SK-N-SH treated with all-trans-retinoic acid at 6 μM for 48 hours (cell line): ENCODE data around the gene TDRKH.

Source experiments
- ATAC-seq: fragments of 200-7000 bp; cut with Tn5 transposase; 3 replicates; pipeline ENCODE4 v1.9.1; 2020; ENCODE audit warnings: mild to moderate bottlenecking, moderate library complexity
- ARNTL ChIP-seq: fragments of 450-650 bp; formaldehyde crosslinking; IDR thresholded peaks from 2 replicates; pipeline ENCODE4 v1.5.0; 2020; ENCODE audit warnings: low read depth, mild to moderate bottlenecking, moderate library complexity, borderline replicate concordance
- BACH2 ChIP-seq: fragments of 250-450 bp; sonication (Bioruptor Pico); IDR thresholded peaks from 2 replicates; pipeline ENCODE4 v1.9.0; 2021; ENCODE audit warnings: mild to moderate bottlenecking, borderline replicate concordance
- CREB5 ChIP-seq: fragments of 250-450 bp; sonication (Bioruptor Pico); IDR thresholded peaks from 2 replicates; pipeline ENCODE4 v1.5.1; 2020; ENCODE audit warnings: low read depth, mild to moderate bottlenecking, moderate library complexity
- CSDC2 ChIP-seq: fragments of 250-450 bp; sonication (Bioruptor Pico); IDR thresholded peaks from 2 replicates; pipeline ENCODE4 v1.5.0; 2020; ENCODE audit warnings: mild to moderate bottlenecking, moderate library complexity
- CSRNP3 ChIP-seq: fragments of 250-450 bp; sonication (Bioruptor Pico); IDR thresholded peaks from 2 replicates; pipeline ENCODE4 v1.5.1; 2021; ENCODE audit warnings: mild to moderate bottlenecking, moderate library complexity
- GLIS3 ChIP-seq: fragments of 250-450 bp; sonication (Bioruptor Pico); IDR thresholded peaks from 2 replicates; pipeline ENCODE4 v1.5.0; 2020; ENCODE audit warnings: mild to moderate bottlenecking, moderate library complexity
- ISL1 ChIP-seq: fragments of 250-450 bp; sonication (Bioruptor Pico); IDR thresholded peaks from 2 replicates; pipeline ENCODE4 v2.1.2; 2022; ENCODE audit warnings: mild to moderate bottlenecking, moderate library complexity
- OSR1 ChIP-seq: fragments of 250-450 bp; sonication (Bioruptor Pico); IDR thresholded peaks from 2 replicates; pipeline ENCODE4 v1.8.0; 2022; ENCODE audit warnings: moderate library complexity, mild to moderate bottlenecking, inconsistent platforms
- PATZ1 ChIP-seq: fragments of 250-450 bp; sonication (Bioruptor Pico); IDR thresholded peaks from 2 replicates; pipeline ENCODE4 v1.8.0; 2020; ENCODE audit warnings: mild to moderate bottlenecking, moderate library complexity, borderline replicate concordance
- POU6F1 ChIP-seq: fragments of 250-450 bp; sonication (Bioruptor Pico); IDR thresholded peaks from 2 replicates; pipeline ENCODE4 v1.8.0; 2021; ENCODE audit warnings: low read depth, mild to moderate bottlenecking, moderate library complexity, borderline replicate concordance
- PPARA ChIP-seq: fragments of 250-450 bp; sonication (Bioruptor Pico); IDR thresholded peaks from 2 replicates; pipeline ENCODE4 v1.5.0; 2020; ENCODE audit warnings: mild to moderate bottlenecking, borderline replicate concordance
- RARB ChIP-seq: fragments of 250-450 bp; sonication (Bioruptor Pico); IDR thresholded peaks from 2 replicates; pipeline ENCODE4 v1.8.0; 2021; ENCODE audit warnings: mild to moderate bottlenecking, moderate library complexity
- SNAI2 ChIP-seq: fragments of 250-450 bp; sonication (Bioruptor Pico); IDR thresholded peaks from 2 replicates; pipeline ENCODE4 v1.5.0; 2020; ENCODE audit warnings: mild to moderate bottlenecking, moderate library complexity
- TCF4 ChIP-seq: fragments of 250-450 bp; sonication (Bioruptor Pico); IDR thresholded peaks from 2 replicates; pipeline ENCODE4 v1.8.0; 2021; ENCODE audit warnings: mild to moderate bottlenecking, moderate library complexity, borderline replicate concordance
- TOX ChIP-seq: fragments of 250-450 bp; sonication (Bioruptor Pico); IDR thresholded peaks from 2 replicates; pipeline ENCODE4 v1.8.0; 2021; ENCODE audit warnings: mild to moderate bottlenecking, moderate library complexity, borderline replicate concordance
- TSHZ2 ChIP-seq: fragments of 250-450 bp; sonication (Bioruptor Pico); IDR thresholded peaks from 2 replicates; pipeline ENCODE4 v1.5.0; 2020; ENCODE audit warnings: mild to moderate bottlenecking, moderate library complexity
- ZC3H10 ChIP-seq: fragments of 250-450 bp; sonication (Bioruptor Pico); IDR thresholded peaks from 2 replicates; pipeline ENCODE4 v1.5.1; 2021; ENCODE audit warnings: mild to moderate bottlenecking, moderate library complexity
- ZFP3 ChIP-seq: fragments of 250-450 bp; sonication (Bioruptor Pico); IDR thresholded peaks from 2 replicates; pipeline ENCODE4 v1.5.0; 2020; ENCODE audit warnings: mild to moderate bottlenecking, moderate library complexity
- ZFP30 ChIP-seq: fragments of 450-650 bp; formaldehyde crosslinking; IDR thresholded peaks from 2 replicates; pipeline ENCODE4 v1.5.0; 2022; ENCODE audit warnings: mild to moderate bottlenecking, moderate library complexity
- ZNF565 ChIP-seq: fragments of 450-650 bp; formaldehyde crosslinking; conservative IDR thresholded peaks from 2 replicates; pipeline ENCODE4 v1.5.0; 2020; ENCODE audit warnings: low read depth, mild to moderate bottlenecking, moderate library complexity
- ZNF70 ChIP-seq: fragments of 450-650 bp; formaldehyde crosslinking; IDR thresholded peaks from 2 replicates; pipeline ENCODE4 v1.5.0; 2020; ENCODE audit warnings: mild to moderate bottlenecking, moderate library complexity
- ZNF8 ChIP-seq: fragments of 450-650 bp; formaldehyde crosslinking; IDR thresholded peaks from 2 replicates; pipeline ENCODE4 v1.5.0; 2020; ENCODE audit warnings: mild to moderate bottlenecking, moderate library complexity

Gene TDRKH

GRCh38 chr1:151814971-151815545, 24.8 kb upstream of the TDRKH start:
- no peak for TF ChIP-seq CSDC2
- TF ChIP-seq ARNTL (CRISPR knock-in tag) = no peak
- no peak for TF ChIP-seq OSR1
- no peak for TF ChIP-seq GLIS3 (CRISPR knock-in tag)
- no peak for TF ChIP-seq ZFP30 (CRISPR knock-in tag)
- TF ChIP-seq BACH2 (CRISPR knock-in tag) = no peak
- TF ChIP-seq TCF4 = no peak
- no peak for TF ChIP-seq CREB5 (CRISPR knock-in tag)
- TF ChIP-seq ISL1 = no peak
- no peak for TF ChIP-seq ZNF8 (CRISPR knock-in tag)
- TF ChIP-seq PATZ1 = no peak
- TF ChIP-seq POU6F1 (CRISPR knock-in tag) = no peak
- ATAC-seq = no peak

GRCh38 chr1:151814426-151814825, 24.1 kb upstream of the TDRKH start:
- ATAC-seq = no peak
- no peak for TF ChIP-seq CSRNP3 (CRISPR knock-in tag)

DNA sequence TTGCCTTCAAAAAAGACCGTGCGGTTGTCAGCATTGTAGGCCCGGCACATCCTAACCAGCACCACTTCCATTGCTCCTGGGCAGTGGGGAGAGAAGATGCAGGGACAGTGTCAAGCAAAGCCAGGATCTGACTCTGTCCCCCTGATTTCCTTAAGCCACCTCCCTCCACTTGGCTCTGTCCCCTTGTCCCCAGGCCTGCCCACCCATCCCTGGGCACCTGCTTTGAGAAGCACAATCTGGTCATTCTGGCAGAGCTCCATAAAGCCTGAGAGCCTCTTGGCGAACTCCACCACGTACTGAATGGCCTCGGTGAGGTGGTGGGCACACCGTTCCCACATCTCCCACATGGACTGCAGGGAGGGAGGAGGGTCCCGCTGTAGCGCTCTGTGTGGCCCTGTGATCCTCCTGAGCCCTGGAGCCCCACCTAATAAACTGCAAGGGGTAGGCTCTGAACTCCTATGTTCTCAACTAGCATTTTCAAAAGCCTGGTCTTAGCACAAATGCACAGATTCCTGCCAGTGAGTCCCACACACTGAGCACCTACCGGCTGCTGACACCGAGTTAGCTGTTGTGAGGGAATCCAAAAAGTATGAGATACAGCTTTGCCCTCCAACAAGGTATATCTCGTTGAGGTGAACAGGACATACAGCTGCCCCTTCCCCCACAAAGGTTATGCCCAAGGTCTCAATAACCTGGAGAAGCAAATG, 23.1 kb upstream of the TDRKH start:
- TF ChIP-seq POU6F1 (CRISPR knock-in tag) (no peak), TSHZ2 (no peak), PPARA (CRISPR knock-in tag) (no peak), SNAI2 (CRISPR knock-in tag) (no peak), TOX (CRISPR knock-in tag) (no peak), ZC3H10 (CRISPR knock-in tag) (no peak), ZNF565 (CRISPR knock-in tag) (no peak), BACH2 (CRISPR knock-in tag) (no peak), ZFP3 (CRISPR knock-in tag) (no peak), ZNF70 (CRISPR knock-in tag) (no peak), ISL1 (no peak), RARB (no peak), ARNTL (CRISPR knock-in tag) (no peak), ZFP30 (CRISPR knock-in tag) (no peak), PATZ1 (no peak), CREB5 (CRISPR knock-in tag) (no peak), OSR1 (no peak)
- ATAC-seq = no peak
